ENCODE results near the gene ZNF660.

Gene ZNF660

DNA sequence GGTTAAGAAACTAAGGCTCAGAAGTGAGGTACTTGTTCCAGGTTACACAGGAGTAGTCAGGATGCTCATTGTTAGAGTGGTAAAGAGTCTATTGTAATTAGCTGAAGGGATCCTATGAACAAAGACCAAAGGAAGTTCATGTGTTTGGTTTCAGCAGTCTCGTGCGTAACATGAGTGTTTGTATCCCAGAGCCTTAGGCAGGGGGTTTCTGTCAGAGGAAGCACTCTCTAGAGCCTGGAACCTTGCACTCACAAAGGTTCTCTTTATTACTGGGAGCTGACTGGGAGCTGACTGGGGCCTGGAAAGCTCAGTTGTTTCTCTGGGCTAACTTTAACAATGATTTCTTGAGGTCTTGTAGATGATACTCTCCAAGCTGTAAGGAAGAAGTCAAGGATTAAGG, 44.0 kb downstream of the ZNF660 start:
- no peak for DNase-seq (ENCODE audit: low read depth in 1 of 2, low spot score in 1 of 2)

DNA sequence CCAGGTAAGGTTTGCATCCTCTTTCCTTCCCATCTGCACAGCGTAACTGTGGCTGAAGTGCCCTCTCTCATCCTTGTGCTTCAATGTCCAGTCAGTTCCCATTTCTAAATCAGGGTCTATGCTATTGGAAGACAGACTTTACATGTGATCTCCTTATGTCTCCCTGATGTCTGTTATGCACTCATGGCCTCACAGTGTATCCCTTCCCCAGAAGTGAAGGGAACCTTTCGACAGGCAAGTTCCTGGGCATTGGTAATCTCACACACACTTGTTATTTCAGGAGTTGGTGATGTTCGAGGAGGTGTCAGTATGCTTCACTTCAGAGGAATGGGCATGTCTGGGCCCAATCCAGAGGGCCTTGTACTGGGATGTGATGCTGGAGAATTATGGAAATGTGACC, 47.4 kb downstream of the ZNF660 start:
- DNase-seq (ENCODE audit: low read depth in 1 of 2, low spot score in 1 of 2), result no peak

DNA sequence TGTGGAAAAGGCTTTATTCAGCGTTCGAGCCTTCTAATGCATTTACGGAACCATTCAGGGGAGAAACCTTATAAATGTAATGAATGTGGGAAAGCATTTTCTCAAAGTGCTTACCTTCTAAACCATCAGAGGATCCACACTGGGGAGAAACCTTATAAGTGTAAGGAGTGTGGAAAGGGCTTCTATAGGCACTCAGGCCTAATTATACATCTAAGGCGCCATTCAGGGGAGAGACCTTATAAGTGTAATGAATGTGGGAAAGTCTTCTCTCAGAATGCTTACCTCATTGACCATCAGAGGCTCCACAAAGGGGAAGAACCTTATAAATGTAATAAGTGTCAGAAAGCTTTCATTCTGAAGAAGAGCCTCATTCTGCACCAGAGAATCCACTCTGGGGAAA, 57.6 kb downstream of the ZNF660 start:
- DNase-seq (ENCODE audit: low read depth in 1 of 2, low spot score in 1 of 2), result no peak

DNA sequence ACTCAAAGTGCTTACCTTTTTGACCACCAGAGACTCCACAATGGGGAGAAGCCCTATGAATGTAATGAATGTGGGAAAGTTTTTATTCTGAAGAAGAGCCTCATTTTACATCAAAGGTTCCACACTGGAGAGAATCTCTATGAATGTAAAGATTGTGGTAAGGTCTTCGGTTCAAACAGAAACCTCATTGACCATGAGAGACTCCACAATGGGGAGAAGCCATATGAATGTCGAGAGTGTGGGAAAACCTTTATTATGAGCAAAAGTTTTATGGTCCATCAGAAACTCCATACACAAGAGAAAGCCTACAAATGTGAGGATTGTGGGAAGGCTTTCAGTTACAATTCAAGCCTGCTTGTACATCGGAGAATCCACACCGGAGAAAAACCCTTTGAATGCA, 58.3 kb downstream of the ZNF660 start:
- no peak for DNase-seq (ENCODE audit: low read depth in 1 of 2, low spot score in 1 of 2)

DNA sequence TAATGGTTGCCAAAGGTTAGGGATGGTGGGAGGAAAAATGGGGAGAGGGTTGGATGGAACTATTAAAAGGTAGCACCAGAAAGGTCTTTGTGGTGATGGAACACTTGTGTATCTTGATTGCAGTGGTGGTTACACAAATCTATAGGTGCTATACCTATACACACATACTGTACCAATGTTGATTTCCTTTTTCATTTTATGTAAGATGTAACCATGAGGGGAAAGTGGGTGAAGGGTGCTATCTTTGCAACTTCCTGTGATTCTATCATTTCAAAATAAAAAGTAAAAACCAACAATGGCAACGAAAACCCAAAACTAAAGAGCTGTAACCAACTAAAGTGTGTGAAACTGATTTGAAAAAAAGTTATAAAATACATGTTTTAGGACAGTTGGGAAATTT, 63.0 kb downstream of the ZNF660 start:
- DNase-seq (ENCODE audit: low read depth in 1 of 2, low spot score in 1 of 2), result no peak

DNA sequence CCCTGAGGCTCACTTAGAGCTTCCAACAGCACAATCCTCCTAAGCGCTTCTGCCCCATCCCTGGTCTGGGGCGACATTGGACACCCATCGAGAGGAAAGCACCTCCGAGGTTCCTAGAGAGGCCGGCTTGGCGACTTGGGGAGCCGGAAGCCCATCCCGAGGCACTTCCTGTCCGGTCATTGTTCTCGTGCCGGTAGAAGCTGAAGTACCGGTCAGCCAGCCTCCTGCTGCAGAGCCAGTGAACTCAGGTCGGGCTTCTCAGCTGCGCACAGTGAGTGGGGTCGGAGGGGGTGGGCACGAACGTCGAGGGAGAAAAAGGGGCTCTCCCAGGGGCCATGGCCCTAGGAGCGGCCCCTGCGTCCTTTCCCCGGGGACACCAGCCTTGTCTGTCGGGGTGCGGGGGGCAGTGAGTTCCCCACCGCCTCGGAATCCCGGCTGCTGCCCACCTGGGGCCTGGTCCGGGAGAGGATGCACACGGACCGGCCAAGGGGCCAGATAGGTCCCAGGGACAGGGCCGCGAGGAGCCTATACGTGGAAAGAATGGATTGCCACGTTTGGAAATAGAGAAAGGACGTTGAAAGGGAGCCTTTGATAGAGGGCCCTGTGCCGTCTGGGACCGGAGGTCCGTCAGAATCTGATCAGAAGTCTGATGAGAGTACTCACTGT, 63.9 kb downstream of the ZNF660 start, which contains the start of gene ZNF35:
Gene ZNF35, plus strand, starts transcription at position 169 of the 666 bp plus-strand sequence. CDS start 2,336 bp downstream, outside the sequence.
- peak in 1 of 2 donors; percentile 37 for DNase-seq (ENCODE audit: low read depth in 1 of 2, low spot score in 1 of 2)
